Hematopoietic multipotent progenitor cell treated with erythropoietin and hydrocortisone succinate and interleukin-3 and kit ligand, for 4 days (in vitro differentiated cells): ENCODE measurements around the gene PDGFD.

ENCODE experiments used
- DNase-seq: peaks from one replicate; pipeline ENCODE4 v3.0.0-alpha.2; 2015

PDGFD gene

GRCh38 chr11:103994094-103994493 lies 169.9 kb downstream of the PDGFD start:
- no peak for DNase-seq

GRCh38 chr11:103993507-103993906 lies 170.4 kb downstream of the PDGFD start:
- DNase-seq: no peak

GRCh38 chr11:103988595-103988969 lies 175.4 kb downstream of the PDGFD start:
- no peak for DNase-seq

GRCh38 chr11:103987629-103988594 lies 176.0 kb downstream of the PDGFD start:
- no peak for DNase-seq

- peak; percentile 5 for DNase-seq
Observed at GRCh38 chr11:103985041-103985440, 178.9 kb downstream of the PDGFD start.

GRCh38 chr11:103980108-103980507 lies 183.8 kb downstream of the PDGFD start:
- no peak for DNase-seq

GRCh38 chr11:103978616-103979595 lies 185.0 kb downstream of the PDGFD start:
- no peak for DNase-seq

GRCh38 chr11:103972013-103972412 lies 191.9 kb downstream of the PDGFD start:
- DNase-seq: no peak

- DNase-seq: peak; percentile 18
Observed at GRCh38 chr11:103970701-103971249, 193.2 kb downstream of the PDGFD start.

GRCh38 chr11:103968685-103969084 lies 195.3 kb downstream of the PDGFD start:
- no peak for DNase-seq

GRCh38 chr11:103967985-103968384 lies 196.0 kb downstream of the PDGFD start:
- no peak for DNase-seq

- no peak for DNase-seq
Observed at GRCh38 chr11:103964390-103964789, 199.6 kb downstream of the PDGFD start.

GRCh38 chr11:103963648-103964047 lies 200.3 kb downstream of the PDGFD start:
- no peak for DNase-seq

- DNase-seq: no peak
Observed at GRCh38 chr11:103961010-103961409, 202.9 kb downstream of the PDGFD start.

- no peak for DNase-seq
Observed at GRCh38 chr11:103960108-103960507, 203.8 kb downstream of the PDGFD start.

GRCh38 chr11:103959279-103959942 lies 204.5 kb downstream of the PDGFD start:
- peak; percentile 15 for DNase-seq

- no peak for DNase-seq
Observed at GRCh38 chr11:103958475-103959215, 205.3 kb downstream of the PDGFD start.

GRCh38 chr11:103953797-103954486 lies 210.0 kb downstream of the PDGFD start:
- DNase-seq: no peak

GRCh38 chr11:103949781-103950180 lies 214.2 kb downstream of the PDGFD start:
- no peak for DNase-seq

- no peak for DNase-seq
Observed at GRCh38 chr11:103948187-103948763, 215.7 kb downstream of the PDGFD start.

GRCh38 chr11:103947546-103947919 lies 216.4 kb downstream of the PDGFD start:
- no peak for DNase-seq
